OCI-LY7 (cell line): ENCODE data around the gene GAN.

Experiments
- EZH2phosphoT487 ChIP-seq: fragments of 200-600 bp; sonication (generic); IDR thresholded peaks from 2 replicates; pipeline ENCODE4 v1.6.1; 2018; ENCODE audit warnings: low read depth, borderline replicate concordance, mild to moderate bottlenecking, mixed run types, antibody characterized with exemption, low read length, moderate library complexity, mixed read lengths
- TF ChIP-seq, protein P1 (sequence below): fragments of 200-600 bp; sonication (generic); conservative IDR thresholded peaks from 2 replicates; pipeline ENCODE4 v1.5.1; 2014; ENCODE audit warnings: mild to moderate bottlenecking, antibody characterized with exemption, low read length, moderate library complexity, mixed read lengths

GRCh38 chr16:81333356-81333755, 18.6 kb downstream of the GAN start:
- TF ChIP-seq, protein P1, sequence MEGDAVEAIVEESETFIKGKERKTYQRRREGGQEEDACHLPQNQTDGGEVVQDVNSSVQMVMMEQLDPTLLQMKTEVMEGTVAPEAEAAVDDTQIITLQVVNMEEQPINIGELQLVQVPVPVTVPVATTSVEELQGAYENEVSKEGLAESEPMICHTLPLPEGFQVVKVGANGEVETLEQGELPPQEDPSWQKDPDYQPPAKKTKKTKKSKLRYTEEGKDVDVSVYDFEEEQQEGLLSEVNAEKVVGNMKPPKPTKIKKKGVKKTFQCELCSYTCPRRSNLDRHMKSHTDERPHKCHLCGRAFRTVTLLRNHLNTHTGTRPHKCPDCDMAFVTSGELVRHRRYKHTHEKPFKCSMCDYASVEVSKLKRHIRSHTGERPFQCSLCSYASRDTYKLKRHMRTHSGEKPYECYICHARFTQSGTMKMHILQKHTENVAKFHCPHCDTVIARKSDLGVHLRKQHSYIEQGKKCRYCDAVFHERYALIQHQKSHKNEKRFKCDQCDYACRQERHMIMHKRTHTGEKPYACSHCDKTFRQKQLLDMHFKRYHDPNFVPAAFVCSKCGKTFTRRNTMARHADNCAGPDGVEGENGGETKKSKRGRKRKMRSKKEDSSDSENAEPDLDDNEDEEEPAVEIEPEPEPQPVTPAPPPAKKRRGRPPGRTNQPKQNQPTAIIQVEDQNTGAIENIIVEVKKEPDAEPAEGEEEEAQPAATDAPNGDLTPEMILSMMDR = no peak
- TF ChIP-seq EZH2phosphoT487 = no peak
